HepG2 (cell line): ENCODE data around the gene C2orf78. TPM values are rescaled to one million over a fixed set of nuclear protein-coding genes. Genes with fewer than 3 reads are reported as not detected.

Source experiments
- ATAC-seq: fragments of 200-7000 bp; cut with Tn5 transposase; 3 replicates; pipeline ENCODE4 v1.9.1; 2020; ENCODE audit warnings: mild to moderate bottlenecking, moderate library complexity
- BruUV-seq: library from RNA; stranded (reverse); fragments of 400-500 nt; replicated peaks from 2 replicates; lab custom pipeline; 2021; lab: Mats Ljungman, UMichigan
- CTCF ChIA-PET: fragments of 300-600 bp; formaldehyde crosslinking; extraction: SDS; loops from one replicate; lab custom pipeline; 2021; ENCODE audit warnings: low total read pairs, inconsistent platforms, low intra/inter-chr PET ratio; lab: Yijun Ruan, JAX
- POLR2A ChIA-PET: fragments of 350-600 bp; sonication (Branson Sonifier 250); formaldehyde crosslinking; loops from one replicate; lab custom pipeline; 2020; ENCODE audit warnings: antibody characterized with exemption, inconsistent platforms; lab: Yijun Ruan, JAX
- DNase-seq: peaks from one replicate; pipeline ENCODE4 v3.0.0-alpha.2; 2015; ENCODE audit warnings: low spot score
- FAIRE-seq: peaks from 3 replicates; lab custom pipeline; 2011; peaks lifted over from hg19 to GRCh38; lab: Jason Lieb, UNC
- H2AFZ ChIP-seq: one replicate; pipeline ENCODE4 v1.6.1; 2011; ENCODE audit warnings: low read length, inconsistent platforms
- H3K27ac ChIP-seq: fragments of 300-600 bp; 3 replicates; pipeline ENCODE4 v1.8.0; 2011; ENCODE audit warnings: mixed run types, mild to moderate bottlenecking, mixed read lengths, low read length, inconsistent platforms; ENCODE audit not compliant: insufficient read depth; ENCODE audit errors: extremely low read length
- H3K27me3 ChIP-seq, 2 experiments: fragments of 200-600 bp in 1 of 2; 2 replicates in 1 of 2; 3 replicates in 1 of 2; pipeline versions ENCODE4 v1.6.0 to v1.8.0; 2011; ENCODE audit warnings: low read length in 2 of 2, mild to moderate bottlenecking in 2 of 2, moderate library complexity in 2 of 2, inconsistent platforms in 1 of 2; ENCODE audit not compliant: insufficient read depth in 2 of 2, control insufficient read depth in 1 of 2
- H3K36me3 ChIP-seq, 2 experiments: fragments of 200-600 bp in 1 of 2; replicated peaks in 1 of 2; 2 replicates in 1 of 2; 3 replicates in 1 of 2; pipeline versions ENCODE4 v1.5.1 to v1.8.0; 2011; ENCODE audit warnings: low read length in 2 of 2, inconsistent platforms in 1 of 2; ENCODE audit not compliant: insufficient read depth in 2 of 2, control insufficient read depth in 1 of 2
- H3K4me1 ChIP-seq: 2 replicates; pipeline ENCODE4 v1.5.1; 2012; ENCODE audit warnings: low read length, inconsistent platforms; ENCODE audit not compliant: insufficient read depth
- H3K4me2 ChIP-seq: 2 replicates; pipeline ENCODE4 v1.6.0; 2011; ENCODE audit warnings: low read depth, low read length, inconsistent platforms
- H3K4me3 ChIP-seq, 3 experiments: fragments of 200-600 bp in 1 of 3; sonication (generic), shearing (Covaris generic) in 1 of 3; replicated peaks in 1 of 3; 2 replicates each; pipeline ENCODE4 v1.5.1; 2011 to 2016; ENCODE audit warnings: low read length in 3 of 3, inconsistent platforms in 2 of 3, low read depth in 2 of 3, mild to moderate bottlenecking in 2 of 3, control low read depth in 1 of 3, mixed read lengths in 1 of 3; ENCODE audit not compliant: insufficient read depth in 1 of 3
- H3K79me2 ChIP-seq: one replicate; pipeline ENCODE4 v1.6.1; 2011; ENCODE audit warnings: low read length, inconsistent platforms; ENCODE audit not compliant: insufficient read depth
- H3K9ac ChIP-seq: 2 replicates; pipeline ENCODE4 v1.6.0; 2011; ENCODE audit warnings: mild to moderate bottlenecking, low read depth, low read length, inconsistent platforms; ENCODE audit not compliant: insufficient read depth
- H3K9me3 ChIP-seq: 2 replicates; pipeline ENCODE4 v1.5.1; 2012; ENCODE audit warnings: mild to moderate bottlenecking, low read length
- H4K20me1 ChIP-seq: 2 replicates; pipeline ENCODE4 v1.6.0; 2011; ENCODE audit warnings: inconsistent platforms, mild to moderate bottlenecking, low read length, moderate library complexity; ENCODE audit not compliant: insufficient read depth
- KDM2A ChIP-seq: sonication (generic); formaldehyde crosslinking; IDR thresholded peaks from 2 replicates; pipeline ENCODE4 v1.4.0; 2020; ENCODE audit warnings: low read depth, missing genetic modification reagents, borderline replicate concordance
- ZFY ChIP-seq: sonication (generic); formaldehyde crosslinking; IDR thresholded peaks from 2 replicates; pipeline ENCODE4 v1.4.0; 2020; ENCODE audit warnings: missing genetic modification reagents
- WGBS: methylation state at CpG from one replicate; pipeline ENCODE4 v1.1.6; 2017; ENCODE audit warnings: low lambda C conversion rate; 5-methylcytosine and 5-hydroxymethylcytosine counted together
- in situ Hi-C: cut with HindIII; loops from 2 replicates; pipeline ENCODE4 v1.10.0; 2017; ENCODE audit warnings: low pct_unique_long_range_greater_than_20kb; ENCODE audit not compliant: extremely low pct_ligation_motif_present
- intact Hi-C: fragments of 100-400 bp; cut with micrococcal nuclease; formaldehyde crosslinking; loops from one replicate; pipeline ENCODE4 v1.10.0; 2022; ENCODE audit not compliant: unreplicated experiment
- polyA plus RNA-seq, 8 experiments: library from polyadenylated mRNA; depleted of rRNA in 3 of 8; stranded (reverse) in 7 of 8; unstranded in 1 of 8; fragments of >200 nt; fragmentation: Illumina TruSeq in 4 of 8; extraction: Trizol in 4 of 8; gene quantifications; 2 replicates each; pipeline versions ENCODE4 v1.2.1 to v1.2.3, GENCODE V29; 2011 to 2016; ENCODE audit warnings: low read depth in 4 of 8, missing spikeins in 1 of 8, mixed read lengths in 1 of 8; ENCODE audit not compliant: insufficient read depth in 1 of 8
- total RNA-seq, 5 experiments: library from RNA; depleted of rRNA; stranded (reverse); fragments of >200 nt; fragmentation: Illumina TruSeq; extraction: Trizol; gene quantifications; 2 replicates each; pipeline ENCODE4 v1.2.3, GENCODE V29; 2016; ENCODE audit warnings: low read depth in 1 of 5
- TF ChIP-seq, protein P1 (sequence below): IDR thresholded peaks from 2 replicates; pipeline ENCODE4 v1.6.1; 2018; ENCODE audit warnings: missing genetic modification reagents
- TF ChIP-seq, protein P2 (sequence below): sonication (generic); formaldehyde crosslinking; IDR thresholded peaks from 2 replicates; pipeline ENCODE4 v1.5.0; 2020; ENCODE audit warnings: mild to moderate bottlenecking, missing genetic modification reagents
- TF ChIP-seq, protein P3 (sequence below): sonication (generic); formaldehyde crosslinking; IDR thresholded peaks from 2 replicates; pipeline ENCODE4 v1.5.0; 2020; ENCODE audit warnings: mild to moderate bottlenecking, missing genetic modification reagents, borderline replicate concordance

The C2orf78 gene
- total and polyA plus RNA-seq, 2 of the 13 experiments (the other 11 are each of a cell fraction or from before 2014, with no cell fraction given): not detected

DNA sequence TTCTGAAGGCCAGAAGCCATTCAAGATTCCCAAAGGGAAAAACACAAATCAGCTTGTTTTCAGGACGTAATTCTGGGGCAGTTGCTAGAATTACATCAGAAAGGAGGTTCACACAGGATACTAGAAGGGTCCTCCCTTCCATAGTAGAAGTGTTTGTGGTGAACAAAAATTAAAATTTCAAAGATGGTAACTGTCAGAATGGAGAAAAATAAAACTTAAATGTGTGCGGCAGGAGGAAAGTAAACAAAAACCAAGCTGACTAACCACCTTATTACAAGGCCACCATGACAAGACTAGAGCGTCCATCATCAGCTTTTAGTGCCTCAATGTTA is 37.1 kb upstream of the C2orf78 start:
- intact Hi-C loops: no loop called here
- no peak for FAIRE-seq
- no peaks in the 10 kb centered on the region for H4K20me1 ChIP-seq
- TF ChIP-seq, protein P1, sequence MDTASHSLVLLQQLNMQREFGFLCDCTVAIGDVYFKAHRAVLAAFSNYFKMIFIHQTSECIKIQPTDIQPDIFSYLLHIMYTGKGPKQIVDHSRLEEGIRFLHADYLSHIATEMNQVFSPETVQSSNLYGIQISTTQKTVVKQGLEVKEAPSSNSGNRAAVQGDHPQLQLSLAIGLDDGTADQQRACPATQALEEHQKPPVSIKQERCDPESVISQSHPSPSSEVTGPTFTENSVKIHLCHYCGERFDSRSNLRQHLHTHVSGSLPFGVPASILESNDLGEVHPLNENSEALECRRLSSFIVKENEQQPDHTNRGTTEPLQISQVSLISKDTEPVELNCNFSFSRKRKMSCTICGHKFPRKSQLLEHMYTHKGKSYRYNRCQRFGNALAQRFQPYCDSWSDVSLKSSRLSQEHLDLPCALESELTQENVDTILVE (CRISPR knock-in tag): no peak
- no peak for TF ChIP-seq ZFY (CRISPR knock-in tag)
- TF ChIP-seq KDM2A: no peak
- TF ChIP-seq, protein P2, sequence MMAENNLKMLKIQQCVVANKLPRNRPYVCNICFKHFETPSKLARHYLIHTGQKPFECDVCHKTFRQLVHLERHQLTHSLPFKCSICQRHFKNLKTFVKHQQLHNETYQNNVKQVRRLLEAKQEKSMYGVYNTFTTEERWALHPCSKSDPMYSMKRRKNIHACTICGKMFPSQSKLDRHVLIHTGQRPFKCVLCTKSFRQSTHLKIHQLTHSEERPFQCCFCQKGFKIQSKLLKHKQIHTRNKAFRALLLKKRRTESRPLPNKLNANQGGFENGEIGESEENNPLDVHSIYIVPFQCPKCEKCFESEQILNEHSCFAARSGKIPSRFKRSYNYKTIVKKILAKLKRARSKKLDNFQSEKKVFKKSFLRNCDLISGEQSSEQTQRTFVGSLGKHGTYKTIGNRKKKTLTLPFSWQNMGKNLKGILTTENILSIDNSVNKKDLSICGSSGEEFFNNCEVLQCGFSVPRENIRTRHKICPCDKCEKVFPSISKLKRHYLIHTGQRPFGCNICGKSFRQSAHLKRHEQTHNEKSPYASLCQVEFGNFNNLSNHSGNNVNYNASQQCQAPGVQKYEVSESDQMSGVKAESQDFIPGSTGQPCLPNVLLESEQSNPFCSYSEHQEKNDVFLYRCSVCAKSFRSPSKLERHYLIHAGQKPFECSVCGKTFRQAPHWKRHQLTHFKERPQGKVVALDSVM (CRISPR knock-in tag): no peak
- TF ChIP-seq, protein P3, sequence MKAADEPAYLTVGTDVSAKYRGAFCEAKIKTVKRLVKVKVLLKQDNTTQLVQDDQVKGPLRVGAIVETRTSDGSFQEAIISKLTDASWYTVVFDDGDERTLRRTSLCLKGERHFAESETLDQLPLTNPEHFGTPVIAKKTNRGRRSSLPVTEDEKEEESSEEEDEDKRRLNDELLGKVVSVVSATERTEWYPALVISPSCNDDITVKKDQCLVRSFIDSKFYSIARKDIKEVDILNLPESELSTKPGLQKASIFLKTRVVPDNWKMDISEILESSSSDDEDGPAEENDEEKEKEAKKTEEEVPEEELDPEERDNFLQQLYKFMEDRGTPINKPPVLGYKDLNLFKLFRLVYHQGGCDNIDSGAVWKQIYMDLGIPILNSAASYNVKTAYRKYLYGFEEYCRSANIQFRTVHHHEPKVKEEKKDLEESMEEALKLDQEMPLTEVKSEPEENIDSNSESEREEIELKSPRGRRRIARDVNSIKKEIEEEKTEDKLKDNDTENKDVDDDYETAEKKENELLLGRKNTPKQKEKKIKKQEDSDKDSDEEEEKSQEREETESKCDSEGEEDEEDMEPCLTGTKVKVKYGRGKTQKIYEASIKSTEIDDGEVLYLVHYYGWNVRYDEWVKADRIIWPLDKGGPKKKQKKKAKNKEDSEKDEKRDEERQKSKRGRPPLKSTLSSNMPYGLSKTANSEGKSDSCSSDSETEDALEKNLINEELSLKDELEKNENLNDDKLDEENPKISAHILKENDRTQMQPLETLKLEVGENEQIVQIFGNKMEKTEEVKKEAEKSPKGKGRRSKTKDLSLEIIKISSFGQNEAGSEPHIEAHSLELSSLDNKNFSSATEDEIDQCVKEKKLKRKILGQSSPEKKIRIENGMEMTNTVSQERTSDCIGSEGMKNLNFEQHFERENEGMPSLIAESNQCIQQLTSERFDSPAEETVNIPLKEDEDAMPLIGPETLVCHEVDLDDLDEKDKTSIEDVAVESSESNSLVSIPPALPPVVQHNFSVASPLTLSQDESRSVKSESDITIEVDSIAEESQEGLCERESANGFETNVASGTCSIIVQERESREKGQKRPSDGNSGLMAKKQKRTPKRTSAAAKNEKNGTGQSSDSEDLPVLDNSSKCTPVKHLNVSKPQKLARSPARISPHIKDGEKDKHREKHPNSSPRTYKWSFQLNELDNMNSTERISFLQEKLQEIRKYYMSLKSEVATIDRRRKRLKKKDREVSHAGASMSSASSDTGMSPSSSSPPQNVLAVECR (CRISPR knock-in tag): no peak
- TF ChIP-seq, all 625 proteins: peak for 0
- WGBS: over 99% methylated on average over 3 of the region's 3 CpGs
- H3K4me2 ChIP-seq: no peak overlapping the region
- in situ Hi-C loops: no loop called here
- ATAC-seq: no peak
- no TSS peak for BruUV-seq
- H3K9me3 ChIP-seq: no peaks in the 10 kb centered on the region
- H2AFZ ChIP-seq: no peak overlapping the region
- peaks cover 5 to 7% of the 10 kb centered on the region in 2 experiments; a peak in 4 of 5 replicates for H3K36me3 ChIP-seq
- H3K4me3 ChIP-seq: no peak overlapping the region
- ChIA-PET CTCF (no interaction called here), POLR2A (no interaction called here)
- no peaks in the 10 kb centered on the region for H3K4me1 ChIP-seq
- no peaks in the 10 kb centered on the region for H3K27me3 ChIP-seq
- H3K27ac ChIP-seq: no peak overlapping the region
- H3K79me2 ChIP-seq: no peaks in the 10 kb centered on the region
- no peak overlapping the region for H3K9ac ChIP-seq
- DNase-seq: no peak
